Motor neuron (in vitro differentiated cells): ENCODE data around the gene RIPK3. TPM values are rescaled to one million over a fixed set of nuclear protein-coding genes. Genes with fewer than 3 reads are reported as not detected.

Experiments used
- ATAC-seq, 8 experiments: fragments of 200-7000 bp; cut with Tn5 transposase; replicated peaks in 6 of 8; 2 replicates each; pipeline ENCODE4 v1.8.0; 2021; ENCODE audit warnings: mild to moderate bottlenecking in 8 of 8, moderate library complexity in 8 of 8
- H3K27ac ChIP-seq, 2 donors: fragments of 250-450 bp; sonication (Bioruptor Pico); 2 replicates each; pipeline ENCODE4 v1.9.0; 2021; ENCODE audit warnings: antibody characterized with exemption in 2 of 2, mild to moderate bottlenecking in 2 of 2, moderate library complexity in 1 of 2
- H3K4me1 ChIP-seq, 2 donors: fragments of 250-450 bp; sonication (Bioruptor Pico); replicated peaks in 1 of 2; 2 replicates each; pipeline ENCODE4 v1.6.1; 2021; ENCODE audit warnings: antibody characterized with exemption in 2 of 2, mild to moderate bottlenecking in 2 of 2, moderate library complexity in 1 of 2
- H3K4me3 ChIP-seq, 5 donors: fragments of 250-450 bp; sonication (Bioruptor Pico); 2 replicates each; pipeline ENCODE4 v1.9.0; 2021; ENCODE audit warnings: antibody characterized with exemption in 5 of 5, mild to moderate bottlenecking in 5 of 5, moderate library complexity in 4 of 5
- WGBS, 10 experiments: fragments of 450-650 bp; shearing (Covaris generic); methylation state at CpG; one replicate each; pipeline ENCODE4 v1.0.0; 2022; 5-methylcytosine and 5-hydroxymethylcytosine counted together
- in situ Hi-C, 9 experiments: fragments of 400-800 bp; cut with MboI; loops; one replicate each; pipeline ENCODE4 v1.15.0; 2021; ENCODE audit warnings: low sequenced_read_pairs in 9 of 9, low pct_unique_long_range_greater_than_20kb in 2 of 9; ENCODE audit not compliant: unreplicated experiment in 9 of 9
- total RNA-seq, 8 experiments: library from RNA; unstranded; fragments of 300-600 nt; gene quantifications; 2 replicates each; pipeline versions ENCODE4 v1.2.3 to v1.2.4, GENCODE V29; 2022

RIPK3 gene
- total RNA-seq, 8 experiments from 2014 or later, result 0.29 to 7.9 (median 1.3) TPM; not detected in 3

- in situ Hi-C loops, result no loop called here
- 8 to 80% (median 43%) methylated on average over 1 to 4 of the region's 4 CpGs; no CpG with 5 or more reads in 3 of the 10 experiments for WGBS, 10 experiments
Measured at GRCh38 chr14:24351517-24351916, 11.7 kb upstream of the RIPK3 start.

GRCh38 chr14:24349742-24350141 is 10.0 kb upstream of the RIPK3 start:
- WGBS, 10 experiments, result 29 to 71% (median 64%) methylated on average over 1 to 5 of the region's 5 CpGs
- in situ Hi-C loops, result loop anchor here in 4 of 9 experiments (25.0 kb wide), 1 partner anchor 88 kb away; the partner anchor contains the start of genes CBLN3 (in 4 of the 4), KHNYN (in 4 of the 4) and SDR39U1 (in 4 of the 4)
- Histone ChIP-seq H3K27ac (no peak overlapping the region), H3K4me1 (no peaks in the 10 kb centered on the region), H3K4me3 (no peak overlapping the region)
- ATAC-seq, result no peak

More at GRCh38 chr14:24351517-24351916, 11.7 kb upstream of the RIPK3 start:
- peak in 3 of 8 experiments; percentile 12 to 84 (median 16) for ATAC-seq
- H3K4me1 ChIP-seq, result no peaks in the 10 kb centered on the region
- no peak overlapping the region for H3K4me3 ChIP-seq
- no peak overlapping the region for H3K27ac ChIP-seq

- no peak overlapping the region for H3K27ac ChIP-seq
- WGBS, 10 experiments, result 71 to 100% (median 88%) methylated on average over 2 of the region's 2 CpGs; no CpG with 5 or more reads in 4 of the 10 experiments
- H3K4me3 ChIP-seq, result no peak overlapping the region
- in situ Hi-C loops, result loop anchor here in 4 of 9 experiments (25.0 kb wide), 1 partner anchor 89 kb away; the partner anchor contains the start of genes CBLN3 (in 4 of the 4), KHNYN (in 4 of the 4) and SDR39U1 (in 4 of the 4)
- H3K4me1 ChIP-seq, result no peaks in the 10 kb centered on the region
- ATAC-seq, result no peak
Measured at GRCh38 chr14:24348186-24348585, 8.4 kb upstream of the RIPK3 start.

- H3K4me1 ChIP-seq, result no peaks in the 10 kb centered on the region
- no peak for ATAC-seq
- WGBS, 10 experiments, result 11 to 20% (median 17%) methylated on average over 1 of the region's 1 CpG; no CpG with 5 or more reads in 6 of the 10 experiments
- no peak overlapping the region for H3K27ac ChIP-seq
- in situ Hi-C loops, result loop anchor here in 4 of 9 experiments (25.0 kb wide), 1 partner anchor 90 kb away; the partner anchor contains the start of genes CBLN3 (in 4 of the 4), KHNYN (in 4 of the 4) and SDR39U1 (in 4 of the 4)
- H3K4me3 ChIP-seq, result no peak overlapping the region
Measured at GRCh38 chr14:24347134-24347533, 7.3 kb upstream of the RIPK3 start.

GRCh38 chr14:24343795-24344660 is 4.2 kb upstream of the RIPK3 start:
- 39 to 84% (median 72%) methylated on average over 2 to 7 of the region's 7 CpGs; no CpG with 5 or more reads in 1 of the 10 experiments for WGBS, 10 experiments
- in situ Hi-C loops, result loop anchor here in 4 of 9 experiments (25.0 kb wide), 1 partner anchor 93 kb away; the partner anchor contains the start of genes CBLN3 (in 4 of the 4), KHNYN (in 4 of the 4) and SDR39U1 (in 4 of the 4)

GRCh38 chr14:24342889-24343288 is 3.1 kb upstream of the RIPK3 start:
- in situ Hi-C loops, result loop anchor here in 4 of 9 experiments (25.0 kb wide), 1 partner anchor 94 kb away; the partner anchor contains the start of genes CBLN3 (in 4 of the 4), KHNYN (in 4 of the 4) and SDR39U1 (in 4 of the 4)

More at GRCh38 chr14:24343795-24344660, 4.2 kb upstream of the RIPK3 start:
- no peak overlapping the region for H3K27ac ChIP-seq
- no peak for ATAC-seq
- H3K4me3 ChIP-seq, result no peak overlapping the region
- H3K4me1 ChIP-seq, result peaks cover 0 to 3% of the 10 kb centered on the region in 2 donors

GRCh38 chr14:24340606-24341005 is 815 bp upstream of the RIPK3 start:
- 17 to 100% (median 94%) methylated on average over 1 of the region's 1 CpG; no CpG with 5 or more reads in 6 of the 10 experiments for WGBS, 10 experiments
- no peak overlapping the region for H3K4me3 ChIP-seq
- H3K4me1 ChIP-seq, result peaks cover 0 to 4% of the 10 kb centered on the region in 2 donors
- in situ Hi-C loops, result loop anchor here in 4 of 9 experiments (25.0 kb wide), 1 partner anchor 97 kb away; the partner anchor contains the start of genes CBLN3 (in 4 of the 4), KHNYN (in 4 of the 4) and SDR39U1 (in 4 of the 4)
- no peak overlapping the region for H3K27ac ChIP-seq
- no peak for ATAC-seq

More at GRCh38 chr14:24342889-24343288, 3.1 kb upstream of the RIPK3 start:
- H3K4me1 ChIP-seq, result peaks cover 0 to 4% of the 10 kb centered on the region in 2 donors
- H3K4me3 ChIP-seq, result no peak overlapping the region
- 70 to 100% (median 90%) methylated on average over 1 to 4 of the region's 4 CpGs; no CpG with 5 or more reads in 1 of the 10 experiments for WGBS, 10 experiments
- H3K27ac ChIP-seq, result no peak overlapping the region
- no peak for ATAC-seq

GRCh38 chr14:24338843-24339242 is 948 bp downstream of the RIPK3 start:
- no peak for ATAC-seq
- in situ Hi-C loops, result loop anchor here in 8 of 9 experiments (10.0 to 25.0 kb wide), 2 partner anchors 96 to 98 kb away; partner anchors contain the start of genes CBLN3 (in 4 of the 8), KHNYN (in 4 of the 8) and SDR39U1 (in 4 of the 8)
- WGBS, 10 experiments, result 29 to 100% (median 64%) methylated on average over 1 to 11 of the region's 14 CpGs; no CpG with 5 or more reads in 4 of the 10 experiments

GRCh38 chr14:24337824-24338175 is 2.0 kb downstream of the RIPK3 start:
- no peak for ATAC-seq
- 64 to 100% (median 76%) methylated on average over 2 to 8 of the region's 8 CpGs; no CpG with 5 or more reads in 3 of the 10 experiments for WGBS, 10 experiments
- in situ Hi-C loops, result loop anchor here in 8 of 9 experiments (10.0 to 25.0 kb wide), 2 partner anchors 97 to 100 kb away; partner anchors contain the start of genes CBLN3 (in 4 of the 8), KHNYN (in 4 of the 8) and SDR39U1 (in 4 of the 8)

More at GRCh38 chr14:24338843-24339242, 948 bp downstream of the RIPK3 start:
- no peak overlapping the region for H3K4me3 ChIP-seq
- no peak overlapping the region for H3K27ac ChIP-seq
- H3K4me1 ChIP-seq, result peaks cover 0 to 10% of the 10 kb centered on the region in 2 donors

GRCh38 chr14:24337144-24337823 is 2.5 kb downstream of the RIPK3 start:
- ATAC-seq, result no peak
- WGBS, 10 experiments, result 42 to 80% (median 65%) methylated on average over 1 to 4 of the region's 7 CpGs; no CpG with 5 or more reads in 3 of the 10 experiments
- H3K4me1 ChIP-seq, result peaks cover 0 to 10% of the 10 kb centered on the region in 2 donors
- H3K27ac ChIP-seq, result no peak overlapping the region
- H3K4me3 ChIP-seq, result no peak overlapping the region
- in situ Hi-C loops, result loop anchor here in 8 of 9 experiments (10.0 to 25.0 kb wide), 2 partner anchors 98 to 100 kb away; partner anchors contain the start of genes CBLN3 (in 4 of the 8), KHNYN (in 4 of the 8) and SDR39U1 (in 4 of the 8)

More at GRCh38 chr14:24337824-24338175, 2.0 kb downstream of the RIPK3 start:
- Histone ChIP-seq H3K4me1 (peaks cover 0 to 10% of the 10 kb centered on the region in 2 donors), H3K27ac (no peak overlapping the region), H3K4me3 (no peak overlapping the region)

GRCh38 chr14:24335461-24336171 is 4.2 kb downstream of the RIPK3 start:
- Histone ChIP-seq H3K27ac (no peak overlapping the region), H3K4me1 (peaks cover 0 to 10% of the 10 kb centered on the region in 2 donors), H3K4me3 (no peak overlapping the region)
- in situ Hi-C loops, result loop anchor here in 8 of 9 experiments (10.0 to 25.0 kb wide), 2 partner anchors 99 to 102 kb away; partner anchors contain the start of genes CBLN3 (in 4 of the 8), KHNYN (in 4 of the 8) and SDR39U1 (in 4 of the 8)
- WGBS, 10 experiments, result 27 to 90% (median 60%) methylated on average over 1 to 6 of the region's 12 CpGs; no CpG with 5 or more reads in 6 of the 10 experiments
- ATAC-seq, result no peak
